A549 (cell line): ENCODE data around the gene RIPK4. TPM values are rescaled to one million over a fixed set of nuclear protein-coding genes. Genes with fewer than 3 reads are reported as not detected.

Experiments used
- ATAC-seq, 2 experiments: fragments of 200-7000 bp in 1 of 2; fragments of >200 bp in 1 of 2; cut with Nextera tagmentation in 1 of 2; cut with Tn5 transposase in 1 of 2; 3 replicates each; pipeline versions ENCODE4 v1.8.0 to v1.9.1; 2018 to 2020; ENCODE audit warnings: mild to moderate bottlenecking in 1 of 2, moderate library complexity in 1 of 2
- CTCF ChIA-PET: fragments of 300-600 bp; sonication (Branson Sonifier 250); formaldehyde crosslinking; extraction: SDS; loops from one replicate; lab custom pipeline; 2021; ENCODE audit warnings: antibody characterized with exemption, inconsistent platforms; lab: Yijun Ruan, JAX
- POLR2A ChIA-PET: fragments of 350-600 bp; formaldehyde crosslinking; extraction: SDS; loops from one replicate; lab custom pipeline; 2021; ENCODE audit warnings: antibody characterized with exemption, inconsistent platforms; lab: Yijun Ruan, JAX
- DNase-seq, 2 experiments: peaks; one replicate each; pipeline versions ENCODE4 v3.0.0 to v3.0.0-alpha.2; 2011 to 2016; ENCODE audit warnings: low read depth in 1 of 2, low spot score in 1 of 2
- FAIRE-seq: peaks from 2 replicates; lab custom pipeline; 2011; peaks lifted over from hg19 to GRCh38; lab: Jason Lieb, UNC
- H3K27ac ChIP-seq, 2 experiments: fragments of >200 bp; sonication (Bioruptor Twin); formaldehyde crosslinking; 3 replicates each; pipeline ENCODE4 v1.5.1; 2016 to 2017
- H3K4me1 ChIP-seq: fragments of >200 bp; sonication (Bioruptor Twin); formaldehyde crosslinking; 3 replicates; pipeline ENCODE4 v1.6.1; 2016
- H3K4me2 ChIP-seq: fragments of >200 bp; sonication (Bioruptor Twin); formaldehyde crosslinking; 3 replicates; pipeline ENCODE4 v1.6.1; 2016
- H3K4me3 ChIP-seq: fragments of >200 bp; sonication (Bioruptor Twin); formaldehyde crosslinking; 3 replicates; pipeline ENCODE4 v1.5.1; 2016
- H3K9me3 ChIP-seq: fragments of >200 bp; sonication (Bioruptor Twin); formaldehyde crosslinking; 3 replicates; pipeline ENCODE4 v1.6.1; 2016
- CBX8 ChIP-seq: fragments of 200-600 bp; sonication (generic); IDR thresholded peaks from 2 replicates; pipeline ENCODE4 v1.6.1; 2016
- FOSB ChIP-seq: fragments of 250-450 bp; sonication (Bioruptor Pico); IDR thresholded peaks from 2 replicates; pipeline ENCODE4 v1.5.0; 2020; ENCODE audit warnings: mild to moderate bottlenecking, moderate library complexity
- FOXS1 ChIP-seq: fragments of 250-450 bp; sonication (Bioruptor Pico); IDR thresholded peaks from 2 replicates; pipeline ENCODE4 v1.5.0; 2020; ENCODE audit warnings: mild to moderate bottlenecking, moderate library complexity
- HES2 ChIP-seq: fragments of >200 bp; sonication (Bioruptor Twin); formaldehyde crosslinking; IDR thresholded peaks from 2 replicates; pipeline ENCODE4 v1.6.1; 2016
- HEYL ChIP-seq: fragments of 250-450 bp; sonication (Bioruptor Pico); IDR thresholded peaks from 2 replicates; pipeline ENCODE4 v1.8.0; 2021; ENCODE audit warnings: mild to moderate bottlenecking, moderate library complexity
- HOXA7 ChIP-seq: fragments of 250-450 bp; sonication (Bioruptor Pico); IDR thresholded peaks from 2 replicates; pipeline ENCODE4 v1.5.0; 2020; ENCODE audit warnings: mild to moderate bottlenecking, moderate library complexity
- HOXB13 ChIP-seq: fragments of 250-450 bp; sonication (Bioruptor Pico); IDR thresholded peaks from 2 replicates; pipeline ENCODE4 v1.5.0; 2020; ENCODE audit warnings: low read depth, mild to moderate bottlenecking, moderate library complexity
- JUN ChIP-seq, 2 experiments: fragments of >200 bp; sonication (Bioruptor Twin); formaldehyde crosslinking; IDR thresholded peaks; 2 replicates in 1 of 2; 3 replicates in 1 of 2; pipeline ENCODE4 v1.6.1; 2016 to 2017
- JUNB ChIP-seq: fragments of >200 bp; sonication (Bioruptor Twin); formaldehyde crosslinking; IDR thresholded peaks from 2 replicates; pipeline ENCODE4 v1.6.1; 2016
- MAFK ChIP-seq: fragments of 450-650 bp; IDR thresholded peaks from 2 replicates; pipeline ENCODE4 v1.6.1; 2014; ENCODE audit not compliant: partially characterized antibody
- MYC ChIP-seq: IDR thresholded peaks from 2 replicates; pipeline ENCODE4 v1.6.1; 2012; ENCODE audit warnings: mild to moderate bottlenecking, inconsistent platforms, low read length, improper control_type of control experiment, borderline replicate concordance
- NPAS2 ChIP-seq: fragments of 250-450 bp; sonication (Bioruptor Pico); IDR thresholded peaks from 2 replicates; pipeline ENCODE4 v1.8.0; 2022; ENCODE audit warnings: mild to moderate bottlenecking, moderate library complexity, borderline replicate concordance
- PBX3 ChIP-seq: IDR thresholded peaks from 2 replicates; pipeline ENCODE4 v1.6.1; 2012
- PHF8 ChIP-seq: fragments of 200-600 bp; sonication (generic); IDR thresholded peaks from 2 replicates; pipeline ENCODE4 v1.6.1; 2016; ENCODE audit warnings: low read depth, mild to moderate bottlenecking, antibody characterized with exemption, moderate library complexity, borderline replicate concordance
- RARB ChIP-seq: fragments of 250-450 bp; sonication (Bioruptor Pico); IDR thresholded peaks from 2 replicates; pipeline ENCODE4 v1.8.0; 2021; ENCODE audit warnings: mild to moderate bottlenecking, moderate library complexity
- RCOR1 ChIP-seq: fragments of 150-350 bp; IDR thresholded peaks from 2 replicates; pipeline ENCODE4 v1.6.1; 2014; ENCODE audit warnings: antibody characterized with exemption, low read length, low read depth
- RFX5 ChIP-seq: fragments of 450-650 bp; IDR thresholded peaks from 2 replicates; pipeline ENCODE4 v1.7.1; 2014; ENCODE audit warnings: antibody characterized with exemption, mild to moderate bottlenecking, moderate library complexity
- SMC3 ChIP-seq: fragments of >200 bp; sonication (Bioruptor Twin); formaldehyde crosslinking; IDR thresholded peaks from 3 replicates; pipeline ENCODE4 v1.6.1; 2018; ENCODE audit warnings: inconsistent platforms
- TFCP2L1 ChIP-seq: fragments of 250-450 bp; sonication (Bioruptor Pico); IDR thresholded peaks from 2 replicates; pipeline ENCODE4 v1.5.0; 2021; ENCODE audit warnings: mild to moderate bottlenecking
- ZFP36 ChIP-seq: fragments of 450-650 bp; IDR thresholded peaks from 2 replicates; pipeline ENCODE4 v1.6.1; 2014; ENCODE audit warnings: borderline replicate concordance; ENCODE audit not compliant: partially characterized antibody
- ZNF302 ChIP-seq: fragments of 250-450 bp; sonication (Bioruptor Pico); IDR thresholded peaks from 2 replicates; pipeline ENCODE4 v1.9.0; 2021; ENCODE audit warnings: inconsistent platforms, mild to moderate bottlenecking, moderate library complexity
- WGBS: methylation state at CpG from one replicate; pipeline ENCODE4 v1.1.6; 2017; ENCODE audit errors: missing lambda C conversion rate; 5-methylcytosine and 5-hydroxymethylcytosine counted together
- polyA plus RNA-seq, 4 experiments: library from polyadenylated mRNA; depleted of rRNA in 3 of 4; stranded (reverse); fragments of >200 nt; fragmentation: RNase III in 1 of 4; extraction: RNeasy Plus Mini Kit Qiagen cat#74134 plus additional on column Dnase treatment in 1 of 4; gene quantifications; 2 replicates in 3 of 4; 3 replicates in 1 of 4; pipeline ENCODE4 v1.2.3, GENCODE V29; 2011 to 2017
- TF ChIP-seq, protein P1 (sequence below): fragments of 150-350 bp; IDR thresholded peaks from 2 replicates; pipeline ENCODE4 v1.6.1; 2014; ENCODE audit warnings: low read depth, mild to moderate bottlenecking, low read length
- TF ChIP-seq, protein P2 (sequence below): IDR thresholded peaks from 2 replicates; pipeline ENCODE4 v1.6.1; 2012
- TF ChIP-seq, protein P3 (sequence below): fragments of >200 bp; sonication (Bioruptor Twin); formaldehyde crosslinking; IDR thresholded peaks from 3 replicates; pipeline ENCODE4 v1.6.1; 2016

Gene RIPK4
- polyA plus RNA-seq, 2 of the 4 experiments (the other 2 are of a cell fraction): 3.0 to 5.7 TPM

GRCh38 chr21:41795726-41796125 is 28.9 kb upstream of the RIPK4 start:
- WGBS: 47% methylated on average over 2 of the region's 3 CpGs
- Histone ChIP-seq H3K4me3 (no peak overlapping the region), H3K4me2 (no peak overlapping the region), H3K4me1 (no peaks in the 10 kb centered on the region), H3K27ac (no peak overlapping the region), H3K9me3 (peaks cover 12% of the 10 kb centered on the region; the same call in 2 of the 3 replicates)
- POLR2A ChIA-PET: no interaction called here
- no peak for FAIRE-seq
- DNase-seq: no peak
- ATAC-seq: no peak
- CTCF ChIA-PET: interaction anchor here (1.3 to 1.6 kb wide), 2 partner anchors 22 to 184 kb away, joined by 3 to 6 read pairs; no protein-coding TSS in a partner anchor
- TF ChIP-seq NPAS2 (CRISPR knock-in tag) (no peak), MYC (no peak), RFX5 (no peak), HOXB13 (CRISPR knock-in tag) (no peak), PHF8 (no peak), HES2 (no peak), CBX8 (no peak), ZFP36 (no peak), RARB (CRISPR knock-in tag) (no peak)

DNA sequence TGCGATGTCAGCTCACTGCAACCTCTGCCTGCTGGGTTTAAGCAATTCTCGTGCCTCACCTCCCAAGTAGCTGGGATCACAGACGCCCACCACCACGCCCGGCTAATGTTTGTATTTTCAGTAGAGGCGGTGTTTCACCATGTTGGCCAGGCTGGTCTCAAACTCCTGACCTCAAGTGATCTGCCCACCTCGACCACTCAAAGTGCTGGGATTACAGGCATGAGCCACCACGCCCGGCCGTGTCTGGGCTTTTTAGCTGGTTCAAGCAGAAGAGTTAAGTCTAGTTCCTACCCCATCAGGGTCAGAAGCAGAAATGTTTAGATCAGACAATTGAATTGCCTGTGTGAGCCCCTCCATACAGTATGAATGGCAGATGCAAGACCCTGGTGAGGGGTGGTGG is 27.7 kb upstream of the RIPK4 start:
- CTCF ChIA-PET: interaction anchor here (0.9 to 1.6 kb wide), 4 partner anchors 17 to 182 kb away, joined by 3 to 6 read pairs (median 5); no protein-coding TSS in a partner anchor
- no peak for ATAC-seq

DNA sequence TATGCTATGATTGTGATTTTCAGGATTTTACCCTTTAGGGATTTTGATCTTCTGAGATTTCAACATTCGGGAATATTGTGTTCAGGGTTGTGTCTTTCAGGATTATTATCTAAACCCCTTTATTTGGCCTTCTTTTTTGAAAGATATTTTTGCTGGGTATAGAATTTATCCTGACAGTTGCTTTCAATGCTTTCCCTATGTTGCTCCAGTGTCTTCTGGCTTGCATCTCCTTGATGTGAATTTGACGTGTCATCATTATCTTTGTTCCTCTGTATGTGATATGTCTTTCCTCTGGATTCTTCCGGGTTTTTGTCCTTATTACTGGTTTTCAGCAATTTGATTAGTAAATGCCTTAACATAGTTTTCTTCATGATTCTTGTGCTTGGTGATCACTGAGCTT is 25.9 kb upstream of the RIPK4 start:
- peaks cover 12% of the 10 kb centered on the region; the same call in 2 of the 3 replicates for H3K9me3 ChIP-seq
- 37% methylated on average over 3 of the region's 3 CpGs for WGBS
- ChIA-PET POLR2A (no interaction called here), CTCF (interaction anchor here (0.9 to 1.8 kb wide), 3 partner anchors 14 to 180 kb away, joined by 3 to 6 read pairs (median 3); no protein-coding TSS in a partner anchor)
- FAIRE-seq (no peak), DNase-seq (no peak), ATAC-seq (no peak)
- H3K4me1 ChIP-seq: no peaks in the 10 kb centered on the region
- H3K4me2 ChIP-seq: no peak overlapping the region
- H3K27ac ChIP-seq: no peak overlapping the region
- TF ChIP-seq MAFK (peak; percentile 78), ZNF302 (no peak)
- H3K4me3 ChIP-seq: no peak overlapping the region

More for the DNA sequence above, 27.7 kb upstream of the RIPK4 start:
- no peak overlapping the region for H3K27ac ChIP-seq
- H3K4me3 ChIP-seq: no peak overlapping the region
- no peak for FAIRE-seq
- peaks cover 12% of the 10 kb centered on the region; the same call in 2 of the 3 replicates for H3K9me3 ChIP-seq
- POLR2A ChIA-PET: no interaction called here
- DNase-seq: no peak
- TF ChIP-seq HOXB13 (CRISPR knock-in tag) (no peak), SMC3 (no peak), MAFK (no peak), JUN (IDR thresholded peaks at IDR 0.05) (no peak), JUNB (no peak), HEYL (CRISPR knock-in tag) (no peak), PHF8 (no peak)
- TF ChIP-seq, protein P1, sequence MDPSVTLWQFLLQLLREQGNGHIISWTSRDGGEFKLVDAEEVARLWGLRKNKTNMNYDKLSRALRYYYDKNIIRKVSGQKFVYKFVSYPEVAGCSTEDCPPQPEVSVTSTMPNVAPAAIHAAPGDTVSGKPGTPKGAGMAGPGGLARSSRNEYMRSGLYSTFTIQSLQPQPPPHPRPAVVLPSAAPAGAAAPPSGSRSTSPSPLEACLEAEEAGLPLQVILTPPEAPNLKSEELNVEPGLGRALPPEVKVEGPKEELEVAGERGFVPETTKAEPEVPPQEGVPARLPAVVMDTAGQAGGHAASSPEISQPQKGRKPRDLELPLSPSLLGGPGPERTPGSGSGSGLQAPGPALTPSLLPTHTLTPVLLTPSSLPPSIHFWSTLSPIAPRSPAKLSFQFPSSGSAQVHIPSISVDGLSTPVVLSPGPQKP: no peak
- H3K4me1 ChIP-seq: no peaks in the 10 kb centered on the region
- no peak overlapping the region for H3K4me2 ChIP-seq
- 90% methylated on average over 3 of the region's 10 CpGs for WGBS

DNA sequence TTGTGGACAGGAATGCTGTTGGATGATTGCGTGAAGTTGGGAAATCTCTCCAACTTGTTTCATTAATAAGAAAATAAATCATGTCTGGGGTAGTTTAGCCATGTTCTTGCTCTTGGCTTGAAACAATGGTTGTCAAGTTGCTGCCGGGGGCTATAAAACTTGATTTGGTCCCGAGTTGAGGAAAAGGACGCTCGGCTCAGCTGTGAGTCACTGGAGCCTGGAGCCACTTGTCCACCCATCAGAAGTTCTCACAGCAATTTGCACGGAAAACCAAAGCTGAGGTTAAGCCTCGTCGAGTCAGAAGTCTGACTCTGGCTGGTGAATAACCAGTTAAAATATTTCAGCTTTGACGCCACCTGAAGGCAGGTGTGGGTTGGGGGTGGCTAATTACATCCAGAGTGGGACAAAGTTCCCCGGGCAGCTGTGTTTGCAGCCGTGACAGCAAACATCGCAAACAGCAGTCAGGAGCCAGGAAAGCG is 19.7 kb upstream of the RIPK4 start:
- no peak overlapping the region for H3K4me3 ChIP-seq
- no peak for ATAC-seq
- 0 out of 3 replicates have a peak overlapping the region, but pooled peaks have one; percentile 2 for H3K4me2 ChIP-seq
- no peak for FAIRE-seq
- ChIA-PET CTCF (interaction anchor here (1.3 to 4.9 kb wide), 2 partner anchors 30 to 174 kb away, joined by 5 to 28 read pairs; no protein-coding TSS in a partner anchor), POLR2A (interaction anchor here (0.6 kb wide), 1 partner anchor 14 kb away, joined by 3 read pairs; no protein-coding TSS in a partner anchor)
- DNase-seq: peak in 1 of 2 experiments; percentile 36
- WGBS: 44% methylated on average over 10 of the region's 13 CpGs
- peaks cover 19% of the 10 kb centered on the region for H3K4me1 ChIP-seq
- no peak for TF ChIP-seq PHF8
- TF ChIP-seq FOSB (CRISPR knock-in tag): no peak
- TF ChIP-seq, protein P2, sequence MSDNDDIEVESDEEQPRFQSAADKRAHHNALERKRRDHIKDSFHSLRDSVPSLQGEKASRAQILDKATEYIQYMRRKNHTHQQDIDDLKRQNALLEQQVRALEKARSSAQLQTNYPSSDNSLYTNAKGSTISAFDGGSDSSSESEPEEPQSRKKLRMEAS: no peak
- TF ChIP-seq, protein P3, sequence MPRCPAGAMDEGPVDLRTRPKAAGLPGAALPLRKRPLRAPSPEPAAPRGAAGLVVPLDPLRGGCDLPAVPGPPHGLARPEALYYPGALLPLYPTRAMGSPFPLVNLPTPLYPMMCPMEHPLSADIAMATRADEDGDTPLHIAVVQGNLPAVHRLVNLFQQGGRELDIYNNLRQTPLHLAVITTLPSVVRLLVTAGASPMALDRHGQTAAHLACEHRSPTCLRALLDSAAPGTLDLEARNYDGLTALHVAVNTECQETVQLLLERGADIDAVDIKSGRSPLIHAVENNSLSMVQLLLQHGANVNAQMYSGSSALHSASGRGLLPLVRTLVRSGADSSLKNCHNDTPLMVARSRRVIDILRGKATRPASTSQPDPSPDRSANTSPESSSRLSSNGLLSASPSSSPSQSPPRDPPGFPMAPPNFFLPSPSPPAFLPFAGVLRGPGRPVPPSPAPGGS: no peak
- no peak for TF ChIP-seq TFCP2L1 (CRISPR knock-in tag)
- TF ChIP-seq RFX5: no peak
- no peak for TF ChIP-seq FOXS1 (CRISPR knock-in tag)
- no peak for TF ChIP-seq RCOR1
- TF ChIP-seq PBX3: no peak
- no peak for TF ChIP-seq JUN (IDR thresholded peaks at IDR 0.05)
- no peak for TF ChIP-seq HOXA7 (CRISPR knock-in tag)
- no peak overlapping the region for H3K27ac ChIP-seq
- H3K9me3 ChIP-seq: 0 out of 3 replicates have a peak, but pooled peaks cover 4% of the 10 kb centered on the region
